Breast epithelium (tissue), 3 donors: ENCODE data around the gene SCN2A.

Experiments
- POLR2A ChIP-seq: fragments of 450-650 bp; IDR thresholded peaks from one replicate; pipeline ENCODE4 v1.6.1; 2016; ENCODE audit warnings: antibody characterized with exemption, mild to moderate bottlenecking, moderate library complexity
- POLR2AphosphoS5 ChIP-seq, 3 donors: sonication (generic); formaldehyde crosslinking; IDR thresholded peaks; one replicate each; pipeline ENCODE4 v1.6.1; 2017; ENCODE audit warnings: antibody characterized with exemption in 3 of 3
- TF ChIP-seq, protein P1 (sequence below), 3 donors: fragments of 450-650 bp; IDR thresholded peaks; one replicate each; pipeline ENCODE4 v1.5.1; 2016 to 2017; ENCODE audit warnings: antibody characterized with exemption in 3 of 3, mild to moderate bottlenecking in 3 of 3, moderate library complexity in 3 of 3

DNA sequence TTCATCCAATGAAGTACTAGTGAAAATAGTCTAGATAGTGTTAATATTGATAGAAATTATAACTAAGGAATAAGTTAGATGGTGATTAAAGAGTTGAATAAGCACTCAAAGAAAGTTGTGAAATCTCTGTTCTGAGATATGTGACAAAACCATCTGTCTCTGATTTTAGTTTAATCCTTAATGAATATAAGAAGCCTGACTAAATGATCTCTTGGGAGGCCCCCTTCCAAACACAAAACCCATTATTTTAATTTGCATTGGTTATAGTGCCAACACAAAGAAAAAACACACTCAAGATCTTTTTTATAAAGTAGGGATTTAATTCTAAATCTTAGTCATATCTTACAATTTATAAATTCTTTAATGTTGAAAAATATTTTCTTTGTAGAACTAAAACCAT is 34.0 kb downstream of the SCN2A start:
- TF ChIP-seq, protein P1, sequence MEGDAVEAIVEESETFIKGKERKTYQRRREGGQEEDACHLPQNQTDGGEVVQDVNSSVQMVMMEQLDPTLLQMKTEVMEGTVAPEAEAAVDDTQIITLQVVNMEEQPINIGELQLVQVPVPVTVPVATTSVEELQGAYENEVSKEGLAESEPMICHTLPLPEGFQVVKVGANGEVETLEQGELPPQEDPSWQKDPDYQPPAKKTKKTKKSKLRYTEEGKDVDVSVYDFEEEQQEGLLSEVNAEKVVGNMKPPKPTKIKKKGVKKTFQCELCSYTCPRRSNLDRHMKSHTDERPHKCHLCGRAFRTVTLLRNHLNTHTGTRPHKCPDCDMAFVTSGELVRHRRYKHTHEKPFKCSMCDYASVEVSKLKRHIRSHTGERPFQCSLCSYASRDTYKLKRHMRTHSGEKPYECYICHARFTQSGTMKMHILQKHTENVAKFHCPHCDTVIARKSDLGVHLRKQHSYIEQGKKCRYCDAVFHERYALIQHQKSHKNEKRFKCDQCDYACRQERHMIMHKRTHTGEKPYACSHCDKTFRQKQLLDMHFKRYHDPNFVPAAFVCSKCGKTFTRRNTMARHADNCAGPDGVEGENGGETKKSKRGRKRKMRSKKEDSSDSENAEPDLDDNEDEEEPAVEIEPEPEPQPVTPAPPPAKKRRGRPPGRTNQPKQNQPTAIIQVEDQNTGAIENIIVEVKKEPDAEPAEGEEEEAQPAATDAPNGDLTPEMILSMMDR (IDR thresholded peaks at IDR 0.05), result no peak
- TF ChIP-seq POLR2A (no peak), POLR2AphosphoS5 (IDR thresholded peaks at IDR 0.05) (no peak)
